LHCN-M2 (cell line): ENCODE data around the gene IPP. TPM values are rescaled to one million over a fixed set of nuclear protein-coding genes. Genes with fewer than 3 reads are reported as not detected.
A peak's percentile ranks its signal among the peaks of the same experiment; 100 is the strongest.
"Not testable (repeated sequence)": the region's sequence is repeated elsewhere in the genome, so short reads cannot be mapped to it uniquely, and the experiment has no call there.

Experiments
- DNase-seq: peaks from one replicate; pipeline ENCODE4 v3.0.0-alpha.2; 2012; ENCODE audit warnings: low read depth
- total RNA-seq: library from RNA; depleted of rRNA; stranded (reverse); fragments of >200 nt; gene quantifications from 2 replicates; pipeline ENCODE4 v1.2.3, GENCODE V29; 2014

IPP gene
- total RNA-seq, 1 experiment from 2014 or later: 11.5 TPM

- not testable (repeated sequence) for DNase-seq
These were observed 10.8 kb downstream of the IPP start for GRCh38 chr1:45739641-45740156.

GRCh38 chr1:45739137-45739536 is 11.3 kb downstream of the IPP start:
- DNase-seq: no peak

- DNase-seq: no peak
These were observed 19.6 kb downstream of the IPP start for GRCh38 chr1:45730780-45731319.

- no peak for DNase-seq
These were observed 20.2 kb downstream of the IPP start for GRCh38 chr1:45730075-45730779.

- DNase-seq: not testable (repeated sequence)
These were observed 24.4 kb downstream of the IPP start for GRCh38 chr1:45726007-45726406.

GRCh38 chr1:45723248-45723930 is 27.1 kb downstream of the IPP start:
- no peak for DNase-seq

GRCh38 chr1:45722809-45723208 is 27.6 kb downstream of the IPP start:
- peak; percentile 51 for DNase-seq

- DNase-seq: peak; percentile 61
These were observed 29.2 kb downstream of the IPP start for GRCh38 chr1:45721207-45721606.

- DNase-seq: no peak
These were observed 32.2 kb downstream of the IPP start for GRCh38 chr1:45718289-45718688.

GRCh38 chr1:45717386-45717785 is 33.1 kb downstream of the IPP start:
- DNase-seq: peak; percentile 9

GRCh38 chr1:45716700-45717099 is 33.8 kb downstream of the IPP start:
- no peak for DNase-seq

- no peak for DNase-seq
These were observed 36.7 kb downstream of the IPP start for GRCh38 chr1:45713711-45714110.

- DNase-seq: no peak
These were observed 45.8 kb downstream of the IPP start for GRCh38 chr1:45704637-45705036.

GRCh38 chr1:45694823-45695222 is 55.6 kb downstream of the IPP start:
- DNase-seq: no peak

GRCh38 chr1:45693811-45694210 is 56.6 kb downstream of the IPP start:
- DNase-seq: not testable (repeated sequence)

GRCh38 chr1:45687754-45688740 is 62.4 kb downstream of the IPP start, which contains the start of gene TMEM69:
TSS of gene TMEM69 (plus strand) at chr1:45688181. CDS start at chr1:45691069, 2,888 bp downstream.
- peak; percentile 89 for DNase-seq

- peak; percentile 98 for DNase-seq
These were observed 63.3 kb downstream of the IPP start for GRCh38 chr1:45687014-45687753.

- DNase-seq: peak; percentile 94
These were observed 64.0 kb downstream of the IPP start, which contains the start of gene GPBP1L1 for GRCh38 chr1:45686288-45687013. TSS of gene GPBP1L1 (minus strand) at chr1:45686533. CDS start at chr1:45659087, 27,446 bp downstream.

- peak; percentile 15 for DNase-seq
These were observed 64.5 kb downstream of the IPP start for GRCh38 chr1:45686015-45686287.
